Tibial nerve (tissue), 4 donors: ENCODE measurements around the gene NAP1L4.

Experiments used
- CTCF ChIP-seq, 5 experiments: fragments of 200-600 bp in 3 of 5; fragments of 450-650 bp in 2 of 5; sonication (generic) in 3 of 5; IDR thresholded peaks; one replicate each; pipeline ENCODE4 v1.5.1; 2016 to 2019; ENCODE audit warnings: antibody characterized with exemption in 5 of 5, mild to moderate bottlenecking in 3 of 5, moderate library complexity in 2 of 5
- EP300 ChIP-seq, 2 donors: sonication (generic); formaldehyde crosslinking; IDR thresholded peaks; one replicate each; pipeline ENCODE4 v1.6.1; 2017; ENCODE audit warnings: antibody characterized with exemption in 2 of 2, mild to moderate bottlenecking in 1 of 2
- POLR2A ChIP-seq, 2 donors: fragments of 450-650 bp; IDR thresholded peaks; one replicate each; pipeline ENCODE4 v1.6.1; 2017; ENCODE audit warnings: antibody characterized with exemption in 2 of 2, mild to moderate bottlenecking in 2 of 2, moderate library complexity in 2 of 2

GRCh38 chr11:2952290-2952689 lies 39.8 kb downstream of the NAP1L4 start:
- TF ChIP-seq EP300 (IDR thresholded peaks at IDR 0.05) (no peak), CTCF (IDR thresholded peaks at IDR 0.05) (no peak), POLR2A (IDR thresholded peaks at IDR 0.05) (no peak)
